Esophagus muscularis mucosa (tissue), 4 donors: ENCODE measurements around the gene CNTNAP2. TPM values are rescaled to one million over a fixed set of nuclear protein-coding genes. Genes with fewer than 3 reads are reported as not detected.
"Not testable (repeated sequence)": the region's sequence is repeated elsewhere in the genome, so short reads cannot be mapped to it uniquely, and the experiment has no call there.

ENCODE experiments used
- DNase-seq: peaks from one replicate; pipeline ENCODE4 v3.0.0-alpha.2; 2017; ENCODE audit errors: extremely low spot score
- H3K27ac ChIP-seq, 4 donors: fragments of 200-600 bp; sonication (generic); replicated peaks in 1 of 4; 1 replicate in 3 of 4; 2 replicates in 1 of 4; pipeline ENCODE4 v1.5.1; 2016 to 2019; ENCODE audit warnings: mild to moderate bottlenecking in 1 of 4
- H3K27me3 ChIP-seq, 4 donors: fragments of 200-600 bp; sonication (generic); one replicate each; pipeline versions ENCODE4 v1.5.1 to v1.6.0; 2016 to 2019
- H3K36me3 ChIP-seq, 4 donors: fragments of 200-600 bp; sonication (generic); one replicate each; pipeline ENCODE4 v1.5.1; 2016 to 2019
- H3K4me1 ChIP-seq, 4 donors: fragments of 200-600 bp; sonication (generic); one replicate each; pipeline ENCODE4 v1.5.1; 2016 to 2019
- H3K4me3 ChIP-seq, 4 donors: fragments of 200-600 bp; sonication (generic); 1 replicate in 2 of 4; 2 replicates in 2 of 4; pipeline ENCODE4 v1.5.1; 2016 to 2019; ENCODE audit warnings: mild to moderate bottlenecking in 4 of 4, moderate library complexity in 1 of 4
- H3K9me3 ChIP-seq, 4 donors: fragments of 200-600 bp; sonication (generic); 1 replicate in 3 of 4; 2 replicates in 1 of 4; pipeline ENCODE4 v1.5.1; 2016 to 2019
- CTCF ChIP-seq, 3 experiments: fragments of 200-600 bp in 2 of 3; fragments of 450-650 bp in 1 of 3; sonication (generic) in 2 of 3; IDR thresholded peaks; one replicate each; pipeline ENCODE4 v1.5.1; 2017 to 2019; ENCODE audit warnings: antibody characterized with exemption in 3 of 3, mild to moderate bottlenecking in 2 of 3, moderate library complexity in 1 of 3
- EP300 ChIP-seq: sonication (generic); formaldehyde crosslinking; IDR thresholded peaks from one replicate; pipeline ENCODE4 v1.6.1; 2017; ENCODE audit warnings: antibody characterized with exemption
- POLR2A ChIP-seq: fragments of 450-650 bp; IDR thresholded peaks from one replicate; pipeline ENCODE4 v1.6.1; 2017; ENCODE audit warnings: antibody characterized with exemption, moderate library complexity, mild to moderate bottlenecking, low read depth
- POLR2AphosphoS5 ChIP-seq, 2 donors: sonication (generic); formaldehyde crosslinking; IDR thresholded peaks; one replicate each; pipeline ENCODE4 v1.6.1; 2017; ENCODE audit warnings: antibody characterized with exemption in 2 of 2
- WGBS: methylation state at CpG from one replicate; pipeline ENCODE4 v1.1.5; 2018; 5-methylcytosine and 5-hydroxymethylcytosine counted together
- intact Hi-C: fragments of 100-400 bp; cut with DNase I; formaldehyde crosslinking; loops from one replicate; pipeline ENCODE4 v1.15.1; 2023
- total RNA-seq, 4 donors: library from RNA; depleted of rRNA; stranded (reverse); fragments of >200 nt; gene quantifications; one replicate each; pipeline versions ENCODE4 v1.1.0 to v1.2.1, GENCODE V29; 2016

Gene CNTNAP2
- total RNA-seq, 4 donors from 2014 or later = 1.2 to 2.9 (median 1.9) TPM

GRCh38 chr7:147096629-147097028, 980.0 kb downstream of the CNTNAP2 start:
- no peaks in the 10 kb centered on the region for H3K27me3 ChIP-seq
- H3K36me3 ChIP-seq = no peaks in the 10 kb centered on the region
- 65% methylated on average over 2 of the region's 2 CpGs for WGBS
- DNase-seq = no peak
- no peaks in the 10 kb centered on the region for H3K9me3 ChIP-seq
- H3K27ac ChIP-seq = no peak overlapping the region
- H3K4me3 ChIP-seq = no peak overlapping the region
- no peaks in the 10 kb centered on the region for H3K4me1 ChIP-seq
- intact Hi-C loops = no loop called here
- TF ChIP-seq POLR2A (no peak), POLR2AphosphoS5 (IDR thresholded peaks at IDR 0.05) (no peak), CTCF (IDR thresholded peaks at IDR 0.05) (no peak), EP300 (no peak)

GRCh38 chr7:147103224-147103623, 986.6 kb downstream of the CNTNAP2 start:
- no peak for DNase-seq
- H3K27me3 ChIP-seq = no peaks in the 10 kb centered on the region
- H3K4me3 ChIP-seq = no peak overlapping the region
- H3K36me3 ChIP-seq = no peaks in the 10 kb centered on the region
- WGBS = 65% methylated on average over 2 of the region's 2 CpGs
- H3K27ac ChIP-seq = no peak overlapping the region
- intact Hi-C loops = no loop called here
- no peaks in the 10 kb centered on the region for H3K4me1 ChIP-seq
- TF ChIP-seq CTCF (IDR thresholded peaks at IDR 0.05) = no peak
- TF ChIP-seq EP300 = no peak
- TF ChIP-seq POLR2AphosphoS5 (IDR thresholded peaks at IDR 0.05) = no peak
- no peak for TF ChIP-seq POLR2A
- H3K9me3 ChIP-seq = no peaks in the 10 kb centered on the region

- no peak for DNase-seq
- intact Hi-C loops = no loop called here
- TF ChIP-seq POLR2A (no peak), CTCF (IDR thresholded peaks at IDR 0.05) (no peak), EP300 (no peak), POLR2AphosphoS5 (IDR thresholded peaks at IDR 0.05) (no peak)
- Histone ChIP-seq H3K27ac (no peak overlapping the region), H3K27me3 (no peaks in the 10 kb centered on the region), H3K4me1 (no peaks in the 10 kb centered on the region), H3K36me3 (no peaks in the 10 kb centered on the region), H3K4me3 (no peak overlapping the region), H3K9me3 (no peaks in the 10 kb centered on the region)
- 32% methylated on average over 2 of the region's 2 CpGs for WGBS
These were observed 990.1 kb downstream of the CNTNAP2 start for GRCh38 chr7:147106746-147107145.

- H3K4me1 ChIP-seq, H3K4me3 ChIP-seq, intact Hi-C loops, DNase-seq, H3K27me3 ChIP-seq, H3K27ac ChIP-seq, H3K36me3 ChIP-seq: not testable (repeated sequence)
- 96% methylated on average over 1 of the region's 1 CpG for WGBS
- peaks cover 0 to 30% (median 22%) of the 10 kb centered on the region in 4 donors for H3K9me3 ChIP-seq
These were observed 997.9 kb downstream of the CNTNAP2 start for GRCh38 chr7:147114525-147114924.

- H3K9me3 ChIP-seq = no peaks in the 10 kb centered on the region
- no peak overlapping the region for H3K4me3 ChIP-seq
- no peak for DNase-seq
- no peaks in the 10 kb centered on the region for H3K36me3 ChIP-seq
- 62% methylated on average over 2 of the region's 2 CpGs for WGBS
- no peak for TF ChIP-seq POLR2A
- no peak for TF ChIP-seq EP300
- no peak for TF ChIP-seq POLR2AphosphoS5 (IDR thresholded peaks at IDR 0.05)
- TF ChIP-seq CTCF (IDR thresholded peaks at IDR 0.05) = no peak
- H3K4me1 ChIP-seq = no peaks in the 10 kb centered on the region
- no peaks in the 10 kb centered on the region for H3K27me3 ChIP-seq
- intact Hi-C loops = no loop called here
- H3K27ac ChIP-seq = no peak overlapping the region
These were observed 1019.8 kb downstream of the CNTNAP2 start for GRCh38 chr7:147136352-147136751.
